ENCODE measurements around the gene FEN1.

DNA sequence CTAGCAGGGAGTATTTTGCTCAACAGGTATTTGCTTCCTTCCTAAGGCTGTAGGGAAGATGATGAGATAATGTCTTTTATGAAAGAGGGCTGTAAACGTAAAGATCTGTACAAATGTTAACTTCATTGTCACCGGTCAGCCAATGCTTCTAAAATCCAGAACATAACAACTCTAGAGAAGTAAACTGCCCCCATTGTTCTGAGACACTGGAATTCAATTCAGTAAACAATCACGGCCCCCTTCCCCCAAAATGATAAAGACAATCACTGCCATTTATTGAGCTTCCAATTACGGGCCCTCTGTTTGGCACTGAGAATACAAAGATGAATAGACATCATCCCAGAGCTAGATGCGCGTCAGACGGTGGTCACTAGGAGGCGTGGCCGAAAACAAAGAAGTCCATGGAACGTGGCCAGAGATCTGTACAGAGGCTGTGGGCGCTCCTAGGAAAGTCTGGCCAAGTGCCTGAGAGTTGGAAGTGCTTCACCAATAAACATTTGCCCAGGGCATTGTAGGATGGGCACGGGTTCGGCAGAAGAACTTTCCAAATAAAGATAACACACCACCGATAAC, 888 bp upstream of the FEN1 start:
- TF ChIP-seq, protein P1, sequence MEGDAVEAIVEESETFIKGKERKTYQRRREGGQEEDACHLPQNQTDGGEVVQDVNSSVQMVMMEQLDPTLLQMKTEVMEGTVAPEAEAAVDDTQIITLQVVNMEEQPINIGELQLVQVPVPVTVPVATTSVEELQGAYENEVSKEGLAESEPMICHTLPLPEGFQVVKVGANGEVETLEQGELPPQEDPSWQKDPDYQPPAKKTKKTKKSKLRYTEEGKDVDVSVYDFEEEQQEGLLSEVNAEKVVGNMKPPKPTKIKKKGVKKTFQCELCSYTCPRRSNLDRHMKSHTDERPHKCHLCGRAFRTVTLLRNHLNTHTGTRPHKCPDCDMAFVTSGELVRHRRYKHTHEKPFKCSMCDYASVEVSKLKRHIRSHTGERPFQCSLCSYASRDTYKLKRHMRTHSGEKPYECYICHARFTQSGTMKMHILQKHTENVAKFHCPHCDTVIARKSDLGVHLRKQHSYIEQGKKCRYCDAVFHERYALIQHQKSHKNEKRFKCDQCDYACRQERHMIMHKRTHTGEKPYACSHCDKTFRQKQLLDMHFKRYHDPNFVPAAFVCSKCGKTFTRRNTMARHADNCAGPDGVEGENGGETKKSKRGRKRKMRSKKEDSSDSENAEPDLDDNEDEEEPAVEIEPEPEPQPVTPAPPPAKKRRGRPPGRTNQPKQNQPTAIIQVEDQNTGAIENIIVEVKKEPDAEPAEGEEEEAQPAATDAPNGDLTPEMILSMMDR (IDR thresholded peaks at IDR 0.05): no peak
- no peak for TF ChIP-seq POLR2A (IDR thresholded peaks at IDR 0.05)
- no peak for TF ChIP-seq POLR2AphosphoS5 (IDR thresholded peaks at IDR 0.05)
- TF ChIP-seq EP300 (IDR thresholded peaks at IDR 0.05): no peak

Data from gastroesophageal sphincter (tissue), 3 donors.